HepG2 (cell line): ENCODE results near the gene PPP1CB. TPM values are rescaled to one million over a fixed set of nuclear protein-coding genes. Genes with fewer than 3 reads are reported as not detected.

Experiments
- GZF1 ChIP-seq: sonication (generic); formaldehyde crosslinking; IDR thresholded peaks from 2 replicates; pipeline ENCODE4 v1.5.1; 2020; ENCODE audit warnings: mild to moderate bottlenecking, missing genetic modification reagents
- HOXA3 ChIP-seq: sonication (generic); formaldehyde crosslinking; IDR thresholded peaks from 2 replicates; pipeline ENCODE4 v1.5.0; 2020; ENCODE audit warnings: missing genetic modification reagents
- SNAPC2 ChIP-seq: sonication (generic); formaldehyde crosslinking; IDR thresholded peaks from 2 replicates; pipeline ENCODE4 v1.8.1; 2022; ENCODE audit warnings: mild to moderate bottlenecking, missing genetic modification reagents
- ZNF567 ChIP-seq: sonication (generic); formaldehyde crosslinking; IDR thresholded peaks from 2 replicates; pipeline ENCODE4 v1.8.1; 2023; ENCODE audit warnings: mild to moderate bottlenecking, missing genetic modification reagents, borderline replicate concordance
- polyA plus RNA-seq, 8 experiments: library from polyadenylated mRNA; depleted of rRNA in 3 of 8; stranded (reverse) in 7 of 8; unstranded in 1 of 8; fragments of >200 nt; fragmentation: Illumina TruSeq in 4 of 8; extraction: Trizol in 4 of 8; gene quantifications; 2 replicates each; pipeline versions ENCODE4 v1.2.1 to v1.2.3, GENCODE V29; 2011 to 2016; ENCODE audit warnings: low read depth in 4 of 8, missing spikeins in 1 of 8, mixed read lengths in 1 of 8; ENCODE audit not compliant: insufficient read depth in 1 of 8
- total RNA-seq, 5 experiments: library from RNA; depleted of rRNA; stranded (reverse); fragments of >200 nt; fragmentation: Illumina TruSeq; extraction: Trizol; gene quantifications; 2 replicates each; pipeline ENCODE4 v1.2.3, GENCODE V29; 2016; ENCODE audit warnings: low read depth in 1 of 5
- TF ChIP-seq, protein P1 (sequence below): sonication (generic); formaldehyde crosslinking; IDR thresholded peaks from 2 replicates; pipeline ENCODE4 v1.4.0; 2020; ENCODE audit warnings: missing genetic modification reagents, borderline replicate concordance
- TF ChIP-seq, protein P2 (sequence below): fragments of 450-650 bp; IDR thresholded peaks from 2 replicates; pipeline ENCODE4 v1.6.1; 2016
- TF ChIP-seq, protein P3 (sequence below), 2 experiments: sonication (generic) in 1 of 2; formaldehyde crosslinking in 1 of 2; IDR thresholded peaks; 2 replicates each; pipeline versions ENCODE4 v1.4.0 to v1.6.1; 2018 to 2020; ENCODE audit warnings: missing genetic modification reagents in 2 of 2, borderline replicate concordance in 1 of 2, low read depth in 1 of 2, mild to moderate bottlenecking in 1 of 2, missing biosample characterization in 1 of 2

Gene PPP1CB
- total and polyA plus RNA-seq, 2 of the 13 experiments (the other 11 are each of a cell fraction or from before 2014, with no cell fraction given): 46.9 to 109 TPM

DNA sequence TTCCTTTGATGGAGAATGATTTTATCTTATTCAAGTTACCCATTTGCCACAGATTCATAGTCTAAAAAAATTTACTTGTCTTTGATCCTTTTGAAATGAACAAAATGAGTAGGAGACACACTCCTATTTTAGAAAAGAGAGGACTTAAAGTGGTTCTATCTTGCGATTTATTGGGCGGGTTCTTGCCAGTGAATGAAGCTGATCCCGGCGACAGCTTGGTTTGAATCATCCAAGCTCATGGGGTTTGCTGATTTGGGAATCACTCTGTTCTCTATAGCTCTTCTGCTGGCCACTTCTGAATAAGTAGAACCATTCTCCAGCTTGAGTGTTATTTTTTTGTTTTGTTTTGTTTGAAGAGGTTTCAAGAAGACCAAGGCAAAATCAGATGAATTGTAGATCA is 25.5 kb upstream of the PPP1CB start (continued):
- TF ChIP-seq GZF1: no peak
- no peak for TF ChIP-seq HOXA3 (CRISPR knock-in tag)
- no peak for TF ChIP-seq ZNF567 (CRISPR knock-in tag)
- TF ChIP-seq, protein P1, sequence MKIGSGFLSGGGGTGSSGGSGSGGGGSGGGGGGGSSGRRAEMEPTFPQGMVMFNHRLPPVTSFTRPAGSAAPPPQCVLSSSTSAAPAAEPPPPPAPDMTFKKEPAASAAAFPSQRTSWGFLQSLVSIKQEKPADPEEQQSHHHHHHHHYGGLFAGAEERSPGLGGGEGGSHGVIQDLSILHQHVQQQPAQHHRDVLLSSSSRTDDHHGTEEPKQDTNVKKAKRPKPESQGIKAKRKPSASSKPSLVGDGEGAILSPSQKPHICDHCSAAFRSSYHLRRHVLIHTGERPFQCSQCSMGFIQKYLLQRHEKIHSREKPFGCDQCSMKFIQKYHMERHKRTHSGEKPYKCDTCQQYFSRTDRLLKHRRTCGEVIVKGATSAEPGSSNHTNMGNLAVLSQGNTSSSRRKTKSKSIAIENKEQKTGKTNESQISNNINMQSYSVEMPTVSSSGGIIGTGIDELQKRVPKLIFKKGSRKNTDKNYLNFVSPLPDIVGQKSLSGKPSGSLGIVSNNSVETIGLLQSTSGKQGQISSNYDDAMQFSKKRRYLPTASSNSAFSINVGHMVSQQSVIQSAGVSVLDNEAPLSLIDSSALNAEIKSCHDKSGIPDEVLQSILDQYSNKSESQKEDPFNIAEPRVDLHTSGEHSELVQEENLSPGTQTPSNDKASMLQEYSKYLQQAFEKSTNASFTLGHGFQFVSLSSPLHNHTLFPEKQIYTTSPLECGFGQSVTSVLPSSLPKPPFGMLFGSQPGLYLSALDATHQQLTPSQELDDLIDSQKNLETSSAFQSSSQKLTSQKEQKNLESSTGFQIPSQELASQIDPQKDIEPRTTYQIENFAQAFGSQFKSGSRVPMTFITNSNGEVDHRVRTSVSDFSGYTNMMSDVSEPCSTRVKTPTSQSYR (CRISPR knock-in tag): no peak
- TF ChIP-seq, protein P2, sequence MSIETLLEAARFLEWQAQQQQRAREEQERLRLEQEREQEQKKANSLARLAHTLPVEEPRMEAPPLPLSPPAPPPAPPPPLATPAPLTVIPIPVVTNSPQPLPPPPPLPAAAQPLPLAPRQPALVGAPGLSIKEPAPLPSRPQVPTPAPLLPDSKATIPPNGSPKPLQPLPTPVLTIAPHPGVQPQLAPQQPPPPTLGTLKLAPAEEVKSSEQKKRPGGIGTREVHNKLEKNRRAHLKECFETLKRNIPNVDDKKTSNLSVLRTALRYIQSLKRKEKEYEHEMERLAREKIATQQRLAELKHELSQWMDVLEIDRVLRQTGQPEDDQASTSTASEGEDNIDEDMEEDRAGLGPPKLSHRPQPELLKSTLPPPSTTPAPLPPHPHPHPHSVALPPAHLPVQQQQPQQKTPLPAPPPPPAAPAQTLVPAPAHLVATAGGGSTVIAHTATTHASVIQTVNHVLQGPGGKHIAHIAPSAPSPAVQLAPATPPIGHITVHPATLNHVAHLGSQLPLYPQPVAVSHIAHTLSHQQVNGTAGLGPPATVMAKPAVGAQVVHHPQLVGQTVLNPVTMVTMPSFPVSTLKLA: no peak
- TF ChIP-seq, protein P3, sequence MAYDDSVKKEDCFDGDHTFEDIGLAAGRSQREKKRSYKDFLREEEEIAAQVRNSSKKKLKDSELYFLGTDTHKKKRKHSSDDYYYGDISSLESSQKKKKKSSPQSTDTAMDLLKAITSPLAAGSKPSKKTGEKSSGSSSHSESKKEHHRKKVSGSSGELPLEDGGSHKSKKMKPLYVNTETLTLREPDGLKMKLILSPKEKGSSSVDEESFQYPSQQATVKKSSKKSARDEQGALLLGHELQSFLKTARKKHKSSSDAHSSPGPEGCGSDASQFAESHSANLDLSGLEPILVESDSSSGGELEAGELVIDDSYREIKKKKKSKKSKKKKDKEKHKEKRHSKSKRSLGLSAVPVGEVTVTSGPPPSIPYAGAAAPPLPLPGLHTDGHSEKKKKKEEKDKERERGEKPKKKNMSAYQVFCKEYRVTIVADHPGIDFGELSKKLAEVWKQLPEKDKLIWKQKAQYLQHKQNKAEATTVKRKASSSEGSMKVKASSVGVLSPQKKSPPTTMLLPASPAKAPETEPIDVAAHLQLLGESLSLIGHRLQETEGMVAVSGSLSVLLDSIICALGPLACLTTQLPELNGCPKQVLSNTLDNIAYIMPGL (CRISPR knock-in tag; IDR thresholded peaks at IDR 0.05; ENCODE audit: borderline replicate concordance in 1 of 2, low read depth in 1 of 2): no peak
- no peak for TF ChIP-seq SNAPC2 (CRISPR knock-in tag)
- TF ChIP-seq, all 625 proteins: peak for 0
